Gastrocnemius medialis (tissue), 4 donors: ENCODE results near the gene RNF14. TPM values are rescaled to one million over a fixed set of nuclear protein-coding genes. Genes with fewer than 3 reads are reported as not detected.
A peak's percentile ranks its signal among the peaks of the same experiment; 100 is the strongest.

Source experiments
- ATAC-seq, 2 donors: fragments of 150-250 bp; one replicate each; pipeline ENCODE4 v1.9.1; 2016
- DNase-seq, 2 donors: peaks; one replicate each; pipeline ENCODE4 v3.0.0-alpha.2; 2019
- H3K27ac ChIP-seq, 4 donors: fragments of 200-600 bp; sonication (generic); 1 replicate in 1 of 4; 2 replicates in 3 of 4; pipeline ENCODE4 v1.5.1; 2016 to 2018; ENCODE audit warnings: mild to moderate bottlenecking in 2 of 4, moderate library complexity in 1 of 4
- H3K27me3 ChIP-seq, 3 donors: fragments of 200-600 bp; sonication (generic) in 2 of 3; 1 replicate in 1 of 3; 2 replicates in 2 of 3; pipeline versions ENCODE4 v1.5.1 to v1.6.0; 2016 to 2019; ENCODE audit warnings: mild to moderate bottlenecking in 1 of 3, moderate library complexity in 1 of 3
- H3K36me3 ChIP-seq, 2 donors: fragments of 200-600 bp; sonication (generic) in 1 of 2; one replicate each; pipeline ENCODE4 v1.5.1; 2017 to 2018
- H3K4me1 ChIP-seq, 2 donors: fragments of 200-600 bp; sonication (generic) in 1 of 2; one replicate each; pipeline ENCODE4 v1.5.1; 2016 to 2017; ENCODE audit warnings: mild to moderate bottlenecking in 2 of 2
- H3K4me3 ChIP-seq, 4 donors: fragments of 200-600 bp; sonication (generic) in 3 of 4; 1 replicate in 1 of 4; 2 replicates in 3 of 4; pipeline ENCODE4 v1.5.1; 2016 to 2019; ENCODE audit warnings: mild to moderate bottlenecking in 2 of 4
- H3K9me3 ChIP-seq, 3 donors: fragments of 200-600 bp; sonication (generic) in 2 of 3; 1 replicate in 1 of 3; 2 replicates in 2 of 3; pipeline ENCODE4 v1.5.1; 2016 to 2019
- CTCF ChIP-seq, 5 experiments: fragments of 450-650 bp in 3 of 5; fragments of 200-600 bp in 2 of 5; sonication (generic) in 2 of 5; IDR thresholded peaks in 4 of 5; conservative IDR thresholded peaks in 1 of 5; 1 replicate in 4 of 5; 2 replicates in 1 of 5; pipeline ENCODE4 v1.5.1; 2016 to 2019; ENCODE audit warnings: antibody characterized with exemption in 5 of 5, mild to moderate bottlenecking in 3 of 5, moderate library complexity in 3 of 5
- POLR2A ChIP-seq, 2 donors: fragments of 450-650 bp; IDR thresholded peaks; one replicate each; pipeline ENCODE4 v1.6.1; 2017; ENCODE audit warnings: antibody characterized with exemption in 2 of 2, mild to moderate bottlenecking in 2 of 2, moderate library complexity in 2 of 2
- in situ Hi-C, 4 donors: fragments of 200-750 bp; cut with MboI; loops; one replicate each; pipeline versions ENCODE4 v1.15.0 to v1.8.0; 2017; ENCODE audit warnings: low sequenced_read_pairs in 4 of 4
- intact Hi-C: fragments of 100-400 bp; cut with DNase I; formaldehyde crosslinking; loops from one replicate; pipeline ENCODE4 v1.15.1; 2023; ENCODE audit warnings: low total_unique reads
- total RNA-seq, 4 donors: library from RNA; depleted of rRNA; stranded (reverse); fragments of >200 nt; gene quantifications; one replicate each; pipeline versions ENCODE4 v1.1.0 to v1.2.3, GENCODE V29; 2016

The RNF14 gene
- total RNA-seq, 4 donors from 2014 or later = 71.4 to 107 (median 84.5) TPM

GRCh38 chr5:142023836-142024235 is 54.9 kb downstream of the RNF14 start:
- Histone ChIP-seq H3K4me3 (no peak overlapping the region), H3K27me3 (no peaks in the 10 kb centered on the region), H3K9me3 (no peaks in the 10 kb centered on the region), H3K36me3 (no peaks in the 10 kb centered on the region), H3K27ac (peak overlapping the region in 3 of 4 donors; percentile 79 to 89 (median 89)), H3K4me1 (peaks cover 7 to 9% of the 10 kb centered on the region in 2 donors)
- in situ Hi-C loops = loop anchor here in 1 of 4 donors (25.0 kb wide), 1 partner anchor 863 kb away; no protein-coding TSS in a partner anchor
- intact Hi-C loops = no loop called here
- ATAC-seq = no peak
- no peak for DNase-seq
- TF ChIP-seq CTCF (IDR thresholded peaks at IDR 0.05 in 4 of 5, conservative IDR thresholded peaks at IDR 0.05 in 1 of 5) (no peak), POLR2A (IDR thresholded peaks at IDR 0.05) (no peak)

- Histone ChIP-seq H3K27ac (peak overlapping the region; percentile 79 to 91 (median 89)), H3K4me3 (peak overlapping the region; percentile 58 to 65 (median 60)), H3K4me1 (peaks cover 7 to 9% of the 10 kb centered on the region in 2 donors), H3K36me3 (no peaks in the 10 kb centered on the region), H3K27me3 (no peaks in the 10 kb centered on the region), H3K9me3 (no peaks in the 10 kb centered on the region)
- peak; percentile 72 to 82 for DNase-seq
- intact Hi-C loops (no loop called here), in situ Hi-C loops (loop anchor here in 1 of 4 donors (25.0 kb wide), 1 partner anchor 862 kb away; no protein-coding TSS in a partner anchor)
- peak; percentile 95 to 97 for ATAC-seq
- TF ChIP-seq CTCF (IDR thresholded peaks at IDR 0.05 in 4 of 5, conservative IDR thresholded peaks at IDR 0.05 in 1 of 5) = no peak
- TF ChIP-seq POLR2A (IDR thresholded peaks at IDR 0.05) = peak in 1 of 2 donors; percentile 32
Measured at GRCh38 chr5:142024771-142025304, 55.9 kb downstream of the RNF14 start.

- H3K27me3 ChIP-seq = no peaks in the 10 kb centered on the region
- H3K36me3 ChIP-seq = no peaks in the 10 kb centered on the region
- H3K27ac ChIP-seq = peak overlapping the region in 2 of 4 donors; percentile 79 to 91
- peak overlapping the region in 3 of 4 donors; percentile 58 to 65 (median 59) for H3K4me3 ChIP-seq
- no peak for TF ChIP-seq POLR2A (IDR thresholded peaks at IDR 0.05)
- TF ChIP-seq CTCF (IDR thresholded peaks at IDR 0.05 in 4 of 5, conservative IDR thresholded peaks at IDR 0.05 in 1 of 5) = no peak
- no peak for DNase-seq
- no peaks in the 10 kb centered on the region for H3K9me3 ChIP-seq
- in situ Hi-C loops = no loop called here
- peaks cover 7 to 9% of the 10 kb centered on the region in 2 donors for H3K4me1 ChIP-seq
- intact Hi-C loops = no loop called here
- ATAC-seq = no peak
Measured at GRCh38 chr5:142025637-142026036, 56.7 kb downstream of the RNF14 start.

- Histone ChIP-seq H3K27ac (no peak overlapping the region), H3K4me1 (no peaks in the 10 kb centered on the region), H3K4me3 (no peak overlapping the region), H3K9me3 (no peaks in the 10 kb centered on the region), H3K36me3 (no peaks in the 10 kb centered on the region), H3K27me3 (no peaks in the 10 kb centered on the region)
- intact Hi-C loops (no loop called here), in situ Hi-C loops (no loop called here)
- no peak for DNase-seq
- no peak for ATAC-seq
- no peak for TF ChIP-seq POLR2A (IDR thresholded peaks at IDR 0.05)
- TF ChIP-seq CTCF (IDR thresholded peaks at IDR 0.05 in 4 of 5, conservative IDR thresholded peaks at IDR 0.05 in 1 of 5) = no peak
Measured at GRCh38 chr5:142032150-142032549, 63.2 kb downstream of the RNF14 start.
